HL-60 (cell line): Measurements from ENCODE around the gene BIN1.
A peak's percentile ranks its signal among the peaks of the same experiment; 100 is the strongest.

Experiments
- GABPA ChIP-seq: IDR thresholded peaks from 2 replicates; pipeline ENCODE4 v1.6.1; 2012; ENCODE audit warnings: low read depth
- POLR2AphosphoS5 ChIP-seq: IDR thresholded peaks from 2 replicates; pipeline ENCODE4 v1.6.1; 2012; ENCODE audit warnings: low read depth
- TF ChIP-seq, protein P1 (sequence below): IDR thresholded peaks from one replicate; pipeline ENCODE4 v1.5.1; 2011; ENCODE audit warnings: low read length, control low read depth, inconsistent platforms; ENCODE audit not compliant: insufficient read depth

DNA sequence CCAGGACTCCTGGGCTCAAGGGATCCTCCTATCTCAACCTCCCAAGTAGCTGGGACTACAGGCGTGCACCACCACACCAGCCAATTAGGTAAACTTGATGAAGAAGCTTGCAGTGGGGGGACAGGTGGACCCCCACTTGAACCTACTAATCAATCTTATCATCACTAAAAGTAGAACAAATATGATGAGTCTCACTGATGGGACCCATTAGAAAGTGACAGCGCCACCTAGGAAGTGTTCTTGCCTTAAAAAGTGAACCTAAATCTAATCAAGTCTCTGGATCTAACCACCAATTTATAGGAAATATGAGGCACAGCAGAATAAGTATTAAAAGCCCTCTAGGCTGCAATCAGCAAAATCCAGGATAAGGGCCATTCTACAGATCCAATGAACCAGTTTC is 79.2 kb downstream of the BIN1 start:
- TF ChIP-seq GABPA (no peak), POLR2AphosphoS5 (no peak)
- TF ChIP-seq, protein P1, sequence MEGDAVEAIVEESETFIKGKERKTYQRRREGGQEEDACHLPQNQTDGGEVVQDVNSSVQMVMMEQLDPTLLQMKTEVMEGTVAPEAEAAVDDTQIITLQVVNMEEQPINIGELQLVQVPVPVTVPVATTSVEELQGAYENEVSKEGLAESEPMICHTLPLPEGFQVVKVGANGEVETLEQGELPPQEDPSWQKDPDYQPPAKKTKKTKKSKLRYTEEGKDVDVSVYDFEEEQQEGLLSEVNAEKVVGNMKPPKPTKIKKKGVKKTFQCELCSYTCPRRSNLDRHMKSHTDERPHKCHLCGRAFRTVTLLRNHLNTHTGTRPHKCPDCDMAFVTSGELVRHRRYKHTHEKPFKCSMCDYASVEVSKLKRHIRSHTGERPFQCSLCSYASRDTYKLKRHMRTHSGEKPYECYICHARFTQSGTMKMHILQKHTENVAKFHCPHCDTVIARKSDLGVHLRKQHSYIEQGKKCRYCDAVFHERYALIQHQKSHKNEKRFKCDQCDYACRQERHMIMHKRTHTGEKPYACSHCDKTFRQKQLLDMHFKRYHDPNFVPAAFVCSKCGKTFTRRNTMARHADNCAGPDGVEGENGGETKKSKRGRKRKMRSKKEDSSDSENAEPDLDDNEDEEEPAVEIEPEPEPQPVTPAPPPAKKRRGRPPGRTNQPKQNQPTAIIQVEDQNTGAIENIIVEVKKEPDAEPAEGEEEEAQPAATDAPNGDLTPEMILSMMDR = peak; percentile 13
